Stimulated activated CD4-positive, alpha-beta T cell treated with anti-CD3 and anti-CD28 coated beads, Interleukin-4, amount 100 ng/mL, for 4 hours (primary cell): ENCODE results near the gene TRIM44.
"Not testable (repeated sequence)": the region's sequence is repeated elsewhere in the genome, so short reads cannot be mapped to it uniquely, and the experiment has no call there.

Experiments used
- DNase-seq, 2 experiments: peaks; one replicate each; pipeline ENCODE4 v3.0.0-alpha.2; 2020

Gene TRIM44

GRCh38 chr11:35721651-35722282, 59.2 kb downstream of the TRIM44 start:
- no peak for DNase-seq

- DNase-seq = no peak
These were observed 60.1 kb downstream of the TRIM44 start for GRCh38 chr11:35722641-35723040.

- DNase-seq = no peak
These were observed 60.9 kb downstream of the TRIM44 start for GRCh38 chr11:35723493-35723892.

GRCh38 chr11:35723913-35724312, 61.3 kb downstream of the TRIM44 start:
- DNase-seq = no peak

GRCh38 chr11:35725885-35726284, 63.3 kb downstream of the TRIM44 start:
- no peak for DNase-seq

- DNase-seq = no peak
These were observed 64.6 kb downstream of the TRIM44 start for GRCh38 chr11:35727140-35727539.

GRCh38 chr11:35730254-35730653, 67.7 kb downstream of the TRIM44 start:
- no peak for DNase-seq

GRCh38 chr11:35734669-35735410, 72.3 kb downstream of the TRIM44 start:
- no peak for DNase-seq

- DNase-seq = no peak
These were observed 72.8 kb downstream of the TRIM44 start for GRCh38 chr11:35735411-35735810.

- no peak for DNase-seq
These were observed 73.3 kb downstream of the TRIM44 start for GRCh38 chr11:35735903-35736302.

GRCh38 chr11:35736952-35737351, 74.4 kb downstream of the TRIM44 start:
- no peak for DNase-seq

GRCh38 chr11:35740061-35740799, 77.7 kb downstream of the TRIM44 start:
- no peak for DNase-seq

GRCh38 chr11:35742707-35743454, 80.3 kb downstream of the TRIM44 start:
- no peak for DNase-seq

- DNase-seq = no peak
These were observed 84.0 kb downstream of the TRIM44 start for GRCh38 chr11:35746356-35747153.

- no peak for DNase-seq
These were observed 85.1 kb downstream of the TRIM44 start for GRCh38 chr11:35747668-35748067.

- no peak for DNase-seq
These were observed 86.1 kb downstream of the TRIM44 start for GRCh38 chr11:35748644-35749043.

GRCh38 chr11:35750315-35750714, 87.7 kb downstream of the TRIM44 start:
- no peak for DNase-seq

GRCh38 chr11:35750981-35751663, 88.5 kb downstream of the TRIM44 start:
- DNase-seq = no peak

- no peak for DNase-seq
These were observed 89.1 kb downstream of the TRIM44 start for GRCh38 chr11:35751664-35752061.

- no peak for DNase-seq
These were observed 89.5 kb downstream of the TRIM44 start for GRCh38 chr11:35752115-35752514.

- DNase-seq = not testable (repeated sequence)
These were observed 91.0 kb downstream of the TRIM44 start for GRCh38 chr11:35753573-35753972.

- not testable (repeated sequence) for DNase-seq
These were observed 97.4 kb downstream of the TRIM44 start for GRCh38 chr11:35759951-35760350.
